ENCODE results near the gene ADSL.

ADSL gene

DNA sequence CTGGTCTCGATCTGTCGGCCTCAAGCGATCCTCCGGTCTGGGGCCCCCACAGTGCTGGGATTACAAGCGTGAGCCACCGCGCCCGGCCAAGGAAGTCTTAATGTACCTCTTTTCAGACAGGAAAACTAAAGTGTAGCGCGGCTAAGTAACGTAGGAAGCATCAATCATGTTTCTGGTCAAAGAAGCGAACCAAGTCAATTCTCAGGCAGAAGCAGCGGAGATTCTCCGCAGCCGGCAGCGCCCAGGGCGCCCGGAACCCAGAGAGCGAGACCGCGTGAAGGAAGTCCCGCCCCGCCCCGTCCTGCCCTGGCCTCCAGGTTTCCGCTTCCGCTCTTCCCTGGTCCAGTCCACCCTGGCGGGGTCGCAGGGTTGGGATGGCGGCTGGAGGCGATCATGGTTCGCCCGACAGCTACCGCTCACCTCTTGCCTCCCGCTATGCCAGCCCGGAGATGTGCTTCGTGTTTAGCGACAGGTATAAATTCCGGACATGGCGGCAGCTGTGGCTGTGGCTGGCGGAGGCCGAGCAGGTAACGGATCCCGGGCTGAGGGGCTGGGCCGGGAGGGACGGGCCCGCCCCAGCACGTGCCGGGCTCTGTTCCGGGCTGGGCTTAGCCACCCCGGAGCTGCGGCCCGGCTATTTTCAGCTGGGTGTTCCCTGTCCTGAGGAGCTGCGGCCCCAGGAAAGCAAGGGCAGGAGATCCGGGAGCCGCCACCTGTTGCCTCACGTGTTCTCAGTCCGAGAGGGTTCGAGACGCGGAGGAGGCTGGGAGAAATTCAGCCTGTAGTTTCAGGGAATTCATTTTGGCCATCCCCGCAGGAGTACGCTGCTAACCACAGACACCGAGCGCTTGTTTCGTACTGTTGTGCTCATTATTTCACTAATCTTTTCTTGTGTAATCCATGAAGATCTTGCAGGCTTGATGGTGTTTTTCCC, at the start of gene ADSL:
Gene ADSL, plus strand, starts transcription at position 316 of the 934 bp plus-strand sequence. Its CDS starts 59 bp downstream, at position 375.
- TF ChIP-seq, protein P1, sequence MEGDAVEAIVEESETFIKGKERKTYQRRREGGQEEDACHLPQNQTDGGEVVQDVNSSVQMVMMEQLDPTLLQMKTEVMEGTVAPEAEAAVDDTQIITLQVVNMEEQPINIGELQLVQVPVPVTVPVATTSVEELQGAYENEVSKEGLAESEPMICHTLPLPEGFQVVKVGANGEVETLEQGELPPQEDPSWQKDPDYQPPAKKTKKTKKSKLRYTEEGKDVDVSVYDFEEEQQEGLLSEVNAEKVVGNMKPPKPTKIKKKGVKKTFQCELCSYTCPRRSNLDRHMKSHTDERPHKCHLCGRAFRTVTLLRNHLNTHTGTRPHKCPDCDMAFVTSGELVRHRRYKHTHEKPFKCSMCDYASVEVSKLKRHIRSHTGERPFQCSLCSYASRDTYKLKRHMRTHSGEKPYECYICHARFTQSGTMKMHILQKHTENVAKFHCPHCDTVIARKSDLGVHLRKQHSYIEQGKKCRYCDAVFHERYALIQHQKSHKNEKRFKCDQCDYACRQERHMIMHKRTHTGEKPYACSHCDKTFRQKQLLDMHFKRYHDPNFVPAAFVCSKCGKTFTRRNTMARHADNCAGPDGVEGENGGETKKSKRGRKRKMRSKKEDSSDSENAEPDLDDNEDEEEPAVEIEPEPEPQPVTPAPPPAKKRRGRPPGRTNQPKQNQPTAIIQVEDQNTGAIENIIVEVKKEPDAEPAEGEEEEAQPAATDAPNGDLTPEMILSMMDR (IDR thresholded peaks at IDR 0.05; ENCODE audit: borderline replicate concordance, insufficient read depth, low read depth, low read length), result no peak
- H3K4me3 ChIP-seq (ENCODE audit: low read depth, low read length), result peak within 1 kb of the TSS; percentile 96

DNA sequence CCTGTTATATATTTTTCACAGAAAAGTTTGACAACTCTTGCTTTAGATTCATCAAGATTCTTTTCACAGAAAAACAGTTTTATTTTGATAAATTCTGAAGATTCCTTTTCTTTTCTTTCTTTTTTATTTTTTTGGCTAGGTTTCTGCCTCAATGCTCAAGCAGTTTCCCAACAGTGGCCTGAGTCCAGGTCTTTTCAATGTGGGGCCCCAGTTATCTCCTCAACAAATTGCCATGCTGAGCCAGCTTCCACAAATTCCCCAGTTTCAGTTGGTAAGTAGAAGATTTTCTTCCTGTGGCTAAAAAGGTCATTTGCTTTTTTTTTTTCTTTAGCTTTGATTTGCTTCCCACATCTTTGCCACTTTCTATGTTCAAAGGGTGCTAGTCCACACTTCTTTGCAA, 46.0 kb upstream of the ADSL start:
- TF ChIP-seq, protein P1 (IDR thresholded peaks at IDR 0.05; ENCODE audit: borderline replicate concordance, insufficient read depth, low read depth, low read length), result no peak
- H3K4me3 ChIP-seq (ENCODE audit: low read depth, low read length), result no peak overlapping the region

DNA sequence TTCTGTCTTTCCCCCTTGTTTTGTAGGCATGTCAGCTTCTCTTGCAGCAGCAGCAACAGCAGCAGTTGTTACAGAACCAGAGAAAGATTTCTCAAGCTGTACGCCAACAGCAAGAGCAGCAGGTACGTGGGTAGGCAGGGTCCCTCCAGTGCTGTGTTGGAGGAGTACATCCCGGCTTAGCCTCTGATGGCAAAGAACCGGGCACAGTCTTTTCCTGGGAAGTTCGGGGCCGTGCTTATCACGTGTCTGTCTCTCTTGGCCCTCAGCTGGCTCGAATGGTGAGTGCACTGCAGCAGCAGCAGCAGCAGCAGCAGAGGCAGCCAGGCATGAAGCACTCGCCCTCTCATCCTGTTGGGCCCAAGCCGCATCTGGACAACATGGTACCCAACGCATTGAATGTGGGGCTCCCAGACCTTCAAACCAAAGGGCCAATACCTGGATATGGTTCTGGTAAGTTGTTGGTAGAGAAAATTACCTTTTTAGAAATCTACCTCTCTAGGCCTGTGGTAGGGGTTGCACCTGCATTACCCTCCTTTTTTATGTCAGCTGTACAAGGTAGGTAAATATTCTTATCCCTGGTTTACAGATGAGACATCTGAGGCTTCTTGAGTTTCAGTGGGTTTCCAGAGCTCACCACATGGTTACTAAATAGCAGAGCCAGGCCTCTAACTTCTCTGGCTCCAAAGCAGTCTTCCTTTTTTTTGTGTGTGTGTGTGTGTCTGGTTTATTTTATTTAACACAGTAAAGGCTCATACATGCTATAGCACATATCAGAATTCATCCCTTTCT, 45.2 kb upstream of the ADSL start:
- H3K4me3 ChIP-seq (ENCODE audit: low read depth, low read length), result no peak overlapping the region
- TF ChIP-seq, protein P1 (IDR thresholded peaks at IDR 0.05; ENCODE audit: borderline replicate concordance, insufficient read depth, low read depth, low read length), result no peak

DNA sequence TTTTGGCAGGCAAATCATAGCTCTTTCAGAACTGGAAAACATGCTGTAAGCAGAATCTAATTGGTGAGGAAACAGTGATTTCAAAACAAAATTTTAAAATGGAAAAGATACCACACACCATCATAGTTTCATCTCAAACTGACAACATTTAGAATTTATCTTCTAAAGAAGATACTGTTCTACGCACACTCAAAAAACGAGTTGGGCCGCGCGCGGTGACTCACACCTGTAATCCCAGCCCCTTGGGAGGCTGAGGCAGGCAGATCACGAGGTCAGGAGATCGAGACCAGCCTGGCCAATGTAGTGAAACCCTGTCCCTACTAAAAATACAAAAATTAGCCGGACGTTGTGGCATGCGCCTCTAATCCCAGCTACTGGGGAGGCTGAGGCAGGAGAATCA, 44.2 kb upstream of the ADSL start:
- TF ChIP-seq, protein P1 (IDR thresholded peaks at IDR 0.05; ENCODE audit: borderline replicate concordance, insufficient read depth, low read depth, low read length), result no peak

DNA sequence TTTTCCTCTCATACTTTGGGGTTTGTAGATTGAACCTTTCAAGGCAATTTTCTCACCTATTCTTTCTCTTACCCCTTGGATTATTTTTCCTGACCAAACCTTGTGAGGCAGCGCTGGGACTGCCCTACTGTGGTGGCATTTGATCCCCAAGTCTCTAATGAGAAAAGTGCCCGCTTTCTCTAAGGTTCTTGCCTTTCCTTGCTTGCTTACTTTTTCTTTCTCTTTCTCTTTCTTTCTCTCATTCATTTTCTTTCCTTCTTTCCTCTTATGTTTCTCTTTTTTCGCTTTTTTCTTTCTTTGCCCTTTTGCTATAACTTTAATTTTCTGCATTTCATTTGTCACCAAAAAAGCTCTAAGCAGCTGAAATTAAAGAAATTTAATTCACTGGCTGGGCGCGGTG, 40.7 kb upstream of the ADSL start:
- H3K4me3 ChIP-seq (ENCODE audit: low read depth, low read length), result no peak overlapping the region
- TF ChIP-seq, protein P1 (IDR thresholded peaks at IDR 0.05; ENCODE audit: borderline replicate concordance, insufficient read depth, low read depth, low read length), result no peak

More for the DNA sequence above, 44.2 kb upstream of the ADSL start:
- no peak overlapping the region for H3K4me3 ChIP-seq (ENCODE audit: low read depth, low read length)

DNA sequence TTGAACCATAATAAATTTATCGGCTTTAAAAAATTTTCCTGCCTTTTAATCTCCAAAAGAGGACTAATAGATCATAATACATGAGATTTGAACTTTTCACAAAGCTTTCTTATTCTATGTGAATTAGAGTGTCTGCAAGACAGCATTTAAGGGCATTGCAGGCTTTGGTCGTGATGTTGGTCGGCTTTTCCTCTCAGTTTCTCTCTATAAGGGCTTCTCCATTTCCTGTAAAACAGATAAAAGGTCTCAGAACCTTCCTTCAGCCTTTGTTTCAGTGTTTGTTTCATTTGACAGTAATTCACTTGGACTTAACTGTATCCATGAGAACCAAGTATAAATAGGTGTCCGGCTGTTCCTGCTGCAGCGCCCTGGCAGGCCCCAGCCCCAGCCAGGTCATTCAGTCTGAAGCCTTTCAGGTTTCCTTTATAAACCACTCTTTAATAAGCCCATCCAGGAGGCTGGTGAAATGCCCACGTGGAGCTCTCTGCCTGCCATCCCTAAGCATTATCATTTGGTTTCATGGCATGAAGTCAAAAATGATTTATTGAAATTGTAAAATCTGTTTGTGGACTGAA, 37.2 kb upstream of the ADSL start:
- TF ChIP-seq, protein P1 (IDR thresholded peaks at IDR 0.05; ENCODE audit: borderline replicate concordance, insufficient read depth, low read depth, low read length), result no peak
- no peak overlapping the region for H3K4me3 ChIP-seq (ENCODE audit: low read depth, low read length)

Measured in GM12875 (cell line).